IMR-90 (cell line): Measurements from ENCODE around the gene LUZP4. TPM values are rescaled to one million over a fixed set of nuclear protein-coding genes. Genes with fewer than 3 reads are reported as not detected.
"Not testable (repeated sequence)": the region's sequence is repeated elsewhere in the genome, so short reads cannot be mapped to it uniquely, and the experiment has no call there.

Source experiments
- ATAC-seq: fragments of 200-7000 bp; cut with Tn5 transposase; 2 replicates; pipeline ENCODE4 v1.9.1; 2020; ENCODE audit warnings: low read depth, mild to moderate bottlenecking, moderate library complexity
- BruUV-seq: library from RNA; stranded (reverse); fragments of 400-500 nt; replicated peaks from 2 replicates; lab custom pipeline; 2021; lab: Mats Ljungman, UMichigan
- CTCF ChIA-PET: fragments of 300-600 bp; formaldehyde crosslinking; extraction: SDS; loops from one replicate; lab custom pipeline; 2021; ENCODE audit warnings: antibody characterized with exemption; lab: Yijun Ruan, JAX
- POLR2A ChIA-PET: fragments of 300-600 bp; sonication (Branson Sonifier 250); formaldehyde crosslinking; loops from one replicate; lab custom pipeline; 2022; ENCODE audit warnings: antibody characterized with exemption; ENCODE audit not compliant: unreplicated experiment; lab: Charles Lee
- DNase-seq: peaks from one replicate; pipeline ENCODE4 v3.0.0; 2013
- H2AFZ ChIP-seq: replicated peaks from 2 replicates; pipeline ENCODE3; 2013; ENCODE audit warnings: low read length, mild to moderate bottlenecking; ENCODE audit not compliant: poor library complexity
- H2AK5ac ChIP-seq: 2 replicates; pipeline ENCODE4 v1.6.1; 2013; ENCODE audit warnings: low read depth, low read length, inconsistent platforms
- H2AK9ac ChIP-seq: replicated peaks from 2 replicates; pipeline ENCODE3; 2013; ENCODE audit warnings: mild to moderate bottlenecking, low read depth, low read length, moderate library complexity; ENCODE audit not compliant: poor library complexity
- H2BK120ac ChIP-seq: 2 replicates; pipeline ENCODE4 v1.6.1; 2013; ENCODE audit warnings: low read depth, low read length, inconsistent platforms
- H2BK15ac ChIP-seq: 3 replicates; pipeline ENCODE4 v1.6.1; 2013; ENCODE audit warnings: low read depth, low read length, inconsistent platforms
- H2BK20ac ChIP-seq: 2 replicates; pipeline ENCODE4 v1.6.1; 2013; ENCODE audit warnings: low read depth, mild to moderate bottlenecking, inconsistent platforms, low read length, moderate library complexity
- H2BK5ac ChIP-seq: 2 replicates; pipeline ENCODE4 v1.6.1; 2013; ENCODE audit warnings: mild to moderate bottlenecking, low read depth, low read length, inconsistent platforms; ENCODE audit not compliant: poor library complexity, severe bottlenecking
- H3K14ac ChIP-seq: replicated peaks from 2 replicates; pipeline ENCODE4 v1.6.1; 2013; ENCODE audit warnings: low read depth, low read length, inconsistent platforms
- H3K18ac ChIP-seq: 2 replicates; pipeline ENCODE4 v1.6.1; 2013; ENCODE audit warnings: low read depth, low read length, control low read depth
- H3K23ac ChIP-seq: 2 replicates; pipeline ENCODE4 v1.6.1; 2013; ENCODE audit warnings: low read depth, low read length, inconsistent platforms
- H3K27ac ChIP-seq: 2 replicates; pipeline ENCODE4 v1.5.1; 2013; ENCODE audit warnings: mild to moderate bottlenecking, control low read depth, low read length; ENCODE audit not compliant: insufficient read depth
- H3K27me3 ChIP-seq: 2 replicates; pipeline ENCODE4 v1.6.1; 2013; ENCODE audit warnings: low read length; ENCODE audit not compliant: control insufficient read depth, insufficient read depth
- H3K36me3 ChIP-seq: 2 replicates; pipeline ENCODE4 v1.6.1; 2013; ENCODE audit warnings: low read length, mixed read lengths; ENCODE audit not compliant: control insufficient read depth, insufficient read depth
- H3K4ac ChIP-seq: 2 replicates; pipeline ENCODE4 v1.6.1; 2013; ENCODE audit warnings: low read depth, low read length, inconsistent platforms
- H3K4me1 ChIP-seq: 2 replicates; pipeline ENCODE4 v1.6.1; 2013; ENCODE audit warnings: low read length, mixed read lengths; ENCODE audit not compliant: control insufficient read depth, insufficient read depth
- H3K4me2 ChIP-seq: 2 replicates; pipeline ENCODE4 v1.6.1; 2013; ENCODE audit warnings: low read depth, mild to moderate bottlenecking, control low read depth, low read length, moderate library complexity
- H3K4me3 ChIP-seq: 2 replicates; pipeline ENCODE4 v1.5.1; 2013; ENCODE audit warnings: low read depth, mild to moderate bottlenecking, control low read depth, low read length, moderate library complexity; ENCODE audit not compliant: insufficient read depth
- H3K56ac ChIP-seq: 2 replicates; pipeline ENCODE4 v1.6.1; 2013; ENCODE audit warnings: low read length, inconsistent platforms; ENCODE audit not compliant: insufficient read depth; ENCODE audit errors: extremely low read depth
- H3K79me1 ChIP-seq, 2 experiments: 2 replicates each; pipeline ENCODE4 v1.6.1; 2013; ENCODE audit warnings: low read length in 2 of 2, inconsistent platforms in 1 of 2, low read depth in 1 of 2
- H3K9ac ChIP-seq: 2 replicates; pipeline ENCODE4 v1.6.1; 2013; ENCODE audit warnings: low read depth, low read length, control low read depth
- H3K9me1 ChIP-seq: 2 replicates; pipeline ENCODE4 v1.6.1; 2013; ENCODE audit warnings: low read length, inconsistent platforms; ENCODE audit not compliant: insufficient read depth
- H3K9me3 ChIP-seq: 2 replicates; pipeline ENCODE4 v1.6.1; 2013; ENCODE audit warnings: low read length; ENCODE audit not compliant: control insufficient read depth, insufficient read depth
- H4K20me1 ChIP-seq: 2 replicates; pipeline ENCODE4 v1.6.1; 2013; ENCODE audit warnings: low read length, inconsistent platforms; ENCODE audit not compliant: insufficient read depth
- H4K5ac ChIP-seq: 2 replicates; pipeline ENCODE4 v1.6.1; 2013; ENCODE audit warnings: mild to moderate bottlenecking, low read depth, low read length, control low read depth
- H4K8ac ChIP-seq, 2 experiments: 2 replicates each; pipeline ENCODE4 v1.6.1; 2013; ENCODE audit warnings: low read depth in 2 of 2, low read length in 2 of 2, control low read depth in 1 of 2, inconsistent platforms in 1 of 2
- H4K91ac ChIP-seq: 2 replicates; pipeline ENCODE4 v1.6.1; 2013; ENCODE audit warnings: low read depth, low read length, inconsistent platforms; ENCODE audit not compliant: insufficient read depth
- CEBPB ChIP-seq: IDR thresholded peaks from 2 replicates; pipeline ENCODE4 v1.6.1; 2012; ENCODE audit warnings: low read depth, low read length, improper control_type of control experiment
- MAZ ChIP-seq: IDR thresholded peaks from 2 replicates; pipeline ENCODE4 v1.6.1; 2012; ENCODE audit warnings: low read depth, mild to moderate bottlenecking, low read length, improper control_type of control experiment, moderate library complexity, borderline replicate concordance
- NFE2L2 ChIP-seq: fragments of 150-350 bp; IDR thresholded peaks from 2 replicates; pipeline ENCODE4 v1.6.1; 2016; ENCODE audit warnings: low read depth, mild to moderate bottlenecking, low read length
- SMC3 ChIP-seq: fragments of 150-350 bp; IDR thresholded peaks from 2 replicates; pipeline ENCODE4 v1.6.1; 2016; ENCODE audit warnings: low read depth, mild to moderate bottlenecking, antibody characterized with exemption, low read length, moderate library complexity
- WGBS, 2 experiments: methylation state at CpG; one replicate each; pipeline versions ENCODE4 v1.1.5 to v1.1.7; 2013; ENCODE audit warnings: missing lambda C conversion rate in 2 of 2; ENCODE audit not compliant: insufficient read length in 1 of 2; ENCODE audit errors: extremely low coverage in 2 of 2; 5-methylcytosine and 5-hydroxymethylcytosine counted together
- dilution Hi-C: fragments of 300-500 bp; cut with HindIII; formaldehyde crosslinking; loops from one replicate; pipeline ENCODE4 v1.14.3; 2018; ENCODE audit warnings: low sequenced_read_pairs; ENCODE audit not compliant: unreplicated experiment
- in situ Hi-C: fragments of 300-500 bp; cut with MboI; formaldehyde crosslinking; loops from 3 replicates; pipeline ENCODE4 v1.14.3; 2019; ENCODE audit warnings: low sequenced_read_pairs, inconsistent platforms, mixed read lengths
- intact Hi-C: fragments of 100-400 bp; cut with micrococcal nuclease; formaldehyde crosslinking; loops from 2 replicates; pipeline ENCODE4 v1.10.0; 2022
- polyA plus RNA-seq, 3 experiments: library from polyadenylated mRNA; depleted of rRNA; stranded (reverse); fragments of >200 nt; gene quantifications; 2 replicates each; pipeline ENCODE4 v1.2.3, GENCODE V29; 2012; ENCODE audit warnings: low replicate concordance in 1 of 3
- total RNA-seq: library from RNA; depleted of rRNA; stranded (reverse); fragments of >200 nt; gene quantifications from 2 replicates; pipeline ENCODE4 v1.2.3, GENCODE V29; 2012

LUZP4 gene
- total and polyA plus RNA-seq, 2 of the 4 experiments (the other 2 are of a cell fraction) = not detected

- no CpG with 5 or more reads among the region's 3 CpGs for WGBS, 2 experiments
- TF ChIP-seq MAZ = no peak
- no peak for TF ChIP-seq NFE2L2
- no peak for TF ChIP-seq SMC3
- TF ChIP-seq CEBPB = no peak
- H3K4ac ChIP-seq = no peak overlapping the region
- DNase-seq (peak; percentile 26), ATAC-seq (peak; percentile 27; the same call in 1 of the 2 replicates)
- no peak overlapping the region for H4K5ac ChIP-seq
- H2BK20ac ChIP-seq = no peak overlapping the region
- no peak overlapping the region for H3K27ac ChIP-seq
- no peak overlapping the region for H2AK9ac ChIP-seq
- no peak overlapping the region for H2AFZ ChIP-seq
- H3K9me1 ChIP-seq = no peaks in the 10 kb centered on the region
- in situ Hi-C loops (no loop called here), intact Hi-C loops (no loop called here), dilution Hi-C loops (no loop called here)
- peaks cover 4% of the 10 kb centered on the region for H3K27me3 ChIP-seq
- H2AK5ac ChIP-seq = no peak overlapping the region
- no TSS peak for BruUV-seq
- no peaks in the 10 kb centered on the region for H3K79me1 ChIP-seq
- ChIA-PET CTCF (no interaction called here), POLR2A (no interaction called here)
- H3K9me3 ChIP-seq = no peaks in the 10 kb centered on the region
- H3K36me3 ChIP-seq = no peaks in the 10 kb centered on the region
- no peak overlapping the region for H3K9ac ChIP-seq
- H3K4me1 ChIP-seq = no peaks in the 10 kb centered on the region
- no peak overlapping the region for H3K4me3 ChIP-seq
- H2BK5ac ChIP-seq = no peak overlapping the region
- no peaks in the 10 kb centered on the region for H4K20me1 ChIP-seq
- no peak overlapping the region for H3K23ac ChIP-seq
- H3K18ac ChIP-seq = no peak overlapping the region
- H4K8ac ChIP-seq = no peak overlapping the region
- no peak overlapping the region for H2BK120ac ChIP-seq
- no peak overlapping the region for H3K4me2 ChIP-seq
- no peak overlapping the region for H3K56ac ChIP-seq
- H2BK15ac ChIP-seq = no peak overlapping the region
- H4K91ac ChIP-seq = no peak overlapping the region
- no peak overlapping the region for H3K14ac ChIP-seq
Measured at GRCh38 chrX:115324194-115324593, 34.7 kb downstream of the LUZP4 start.

GRCh38 chrX:115329282-115329681 is 39.8 kb downstream of the LUZP4 start:
- H2AK9ac ChIP-seq, H3K9ac ChIP-seq, DNase-seq, H3K9me1 ChIP-seq, H2BK15ac ChIP-seq, H3K36me3 ChIP-seq, BruUV-seq, H3K14ac ChIP-seq, H3K79me1 ChIP-seq, H2AK5ac ChIP-seq, H2BK120ac ChIP-seq, H3K9me3 ChIP-seq, H3K4me2 ChIP-seq, H4K8ac ChIP-seq, H3K4me1 ChIP-seq, dilution Hi-C loops, H3K4me3 ChIP-seq, ATAC-seq, intact Hi-C loops, H3K56ac ChIP-seq, H3K27me3 ChIP-seq, H3K27ac ChIP-seq, H4K20me1 ChIP-seq, H2AFZ ChIP-seq, H2BK5ac ChIP-seq, H3K4ac ChIP-seq, H3K18ac ChIP-seq, H4K91ac ChIP-seq, H3K23ac ChIP-seq, H2BK20ac ChIP-seq, H4K5ac ChIP-seq, POLR2A ChIA-PET, in situ Hi-C loops: not testable (repeated sequence)
- CTCF ChIA-PET = interaction anchor here (0.6 to 1.7 kb wide), 3 partner anchors 100 to 350 kb away, joined by 3 to 9 read pairs (median 3); no protein-coding TSS in a partner anchor
- WGBS, 2 experiments = no CpG with 5 or more reads among the region's 4 CpGs
